C4-2B (cell line): Measurements from ENCODE around the gene GHR.

Experiments
- H3K27ac ChIP-seq: fragments of 450-650 bp; 2 replicates; pipeline ENCODE4 v1.5.1; 2017
- CTCF ChIP-seq: fragments of 450-650 bp; conservative IDR thresholded peaks from 2 replicates; pipeline ENCODE4 v1.5.1; 2017; ENCODE audit warnings: mild to moderate bottlenecking
- ZFX ChIP-seq: fragments of 450-650 bp; IDR thresholded peaks from 2 replicates; pipeline ENCODE4 v1.6.1; 2017

Gene GHR

GRCh38 chr5:42629284-42629683 is 206.0 kb downstream of the GHR start:
- H3K27ac ChIP-seq = no peak overlapping the region
- TF ChIP-seq CTCF (no peak), ZFX (no peak)

GRCh38 chr5:42631241-42631640 is 208.0 kb downstream of the GHR start:
- H3K27ac ChIP-seq = no peak overlapping the region
- TF ChIP-seq ZFX (no peak), CTCF (no peak)

DNA sequence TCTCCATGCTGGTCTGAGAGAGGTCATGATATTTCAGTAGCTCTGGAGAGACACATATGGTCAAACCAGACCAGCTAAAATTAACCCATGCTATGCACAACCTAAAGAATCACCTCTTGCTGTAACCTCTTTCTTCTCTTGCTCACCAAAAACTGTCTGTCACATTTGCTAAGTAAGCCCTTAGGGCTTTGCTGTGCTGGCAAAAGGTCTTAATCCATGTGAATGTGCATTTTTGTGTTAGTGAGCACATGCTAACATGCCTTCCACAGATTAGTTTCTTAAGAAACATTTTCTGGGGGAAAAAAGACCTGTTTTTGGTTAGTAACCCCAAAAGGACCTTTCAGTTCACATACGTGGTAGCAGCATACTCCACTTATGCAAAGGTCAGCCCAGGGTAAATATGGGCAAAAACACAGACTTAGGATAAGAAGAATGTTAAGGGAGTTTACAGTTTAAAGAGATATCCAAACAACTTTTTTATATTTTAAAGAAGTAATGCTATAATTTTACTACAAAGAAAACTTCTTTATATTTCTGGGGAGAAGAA is 209.2 kb downstream of the GHR start:
- H3K27ac ChIP-seq = no peak overlapping the region
- TF ChIP-seq ZFX (no peak), CTCF (no peak)

- H3K27ac ChIP-seq = no peak overlapping the region
- TF ChIP-seq CTCF (no peak), ZFX (no peak)
Measured at GRCh38 chr5:42634575-42634974, 211.3 kb downstream of the GHR start.

GRCh38 chr5:42636425-42636824 is 213.2 kb downstream of the GHR start:
- no peak overlapping the region for H3K27ac ChIP-seq
- no peak for TF ChIP-seq ZFX
- TF ChIP-seq CTCF = peak; percentile 82

- TF ChIP-seq CTCF = no peak
- no peak for TF ChIP-seq ZFX
Measured at GRCh38 chr5:42636946-42637345, 213.7 kb downstream of the GHR start.

GRCh38 chr5:42638972-42639371 is 215.7 kb downstream of the GHR start:
- no peak overlapping the region for H3K27ac ChIP-seq
- no peak for TF ChIP-seq CTCF
- TF ChIP-seq ZFX = no peak

More at GRCh38 chr5:42636946-42637345, 213.7 kb downstream of the GHR start:
- no peak overlapping the region for H3K27ac ChIP-seq
